H1 (cell line): Measurements from ENCODE around the gene NAGS. TPM values are rescaled to one million over a fixed set of nuclear protein-coding genes. Genes with fewer than 3 reads are reported as not detected.

Experiments used
- E2F6 ChIP-seq: IDR thresholded peaks from 2 replicates; pipeline ENCODE4 v1.6.1; 2012; ENCODE audit warnings: inconsistent platforms
- EP300 ChIP-seq, 2 experiments: IDR thresholded peaks; 1 replicate in 1 of 2; 2 replicates in 1 of 2; pipeline ENCODE4 v1.6.1; 2011 to 2012; ENCODE audit warnings: low read depth in 2 of 2, low read length in 2 of 2, mild to moderate bottlenecking in 2 of 2, borderline replicate concordance in 1 of 2, inconsistent platforms in 1 of 2, moderate library complexity in 1 of 2
- KDM1A ChIP-seq: fragments of 200-600, 300-600 bp; sonication (generic); IDR thresholded peaks from 2 replicates; pipeline ENCODE4 v1.7.1; 2016; ENCODE audit warnings: mild to moderate bottlenecking, low read length, borderline replicate concordance
- POLR2A ChIP-seq, 2 experiments: IDR thresholded peaks; 1 replicate in 1 of 2; 2 replicates in 1 of 2; pipeline ENCODE4 v1.6.1; 2011; ENCODE audit warnings: low read depth in 2 of 2, low read length in 2 of 2, mild to moderate bottlenecking in 2 of 2; ENCODE audit errors: control extremely low read depth in 1 of 2
- SP1 ChIP-seq: IDR thresholded peaks from 2 replicates; pipeline ENCODE4 v1.6.1; 2011; ENCODE audit warnings: low read depth, low read length
- SP4 ChIP-seq: IDR thresholded peaks from 2 replicates; pipeline ENCODE4 v1.6.1; 2012; ENCODE audit warnings: low read length, inconsistent platforms
- TBP ChIP-seq: IDR thresholded peaks from 2 replicates; pipeline ENCODE4 v1.6.1; 2011; ENCODE audit warnings: low read depth, low read length, improper control_type of control experiment
- TEAD4 ChIP-seq: IDR thresholded peaks from 2 replicates; pipeline ENCODE4 v1.6.1; 2012; ENCODE audit warnings: low read depth, low read length, inconsistent platforms, mixed read lengths
- polyA plus RNA-seq, 7 experiments: library from polyadenylated mRNA; depleted of rRNA in 3 of 7; stranded (reverse) in 5 of 7; unstranded in 2 of 7; fragments of >200 nt in 5 of 7; fragments of 200-250 nt in 2 of 7; gene quantifications; 1 replicate in 5 of 7; 2 replicates in 1 of 7; 4 replicates in 1 of 7; pipeline versions ENCODE4 v1.2.1 to v1.2.3, GENCODE V29; 2011 to 2013; ENCODE audit warnings: missing spikeins in 2 of 7, mixed read lengths in 2 of 7
- total RNA-seq: library from RNA; stranded (reverse); fragmentation: NEBNext Ultra II Directional; extraction: Animal tissue kit (Norgen Biotek cat#: 25700); gene quantifications from 2 replicates; pipeline ENCODE4 v1.2.1, GENCODE V29; 2021
- TF ChIP-seq, protein P1 (sequence below): IDR thresholded peaks from 2 replicates; pipeline ENCODE4 v1.6.1; 2011; ENCODE audit warnings: low read depth, mild to moderate bottlenecking, low read length; ENCODE audit not compliant: insufficient read depth

Gene NAGS
- total and polyA plus RNA-seq, 2 of the 8 experiments (the other 6 are each of a cell fraction or from before 2014, with no cell fraction given) = 4.0 to 5.1 TPM

DNA sequence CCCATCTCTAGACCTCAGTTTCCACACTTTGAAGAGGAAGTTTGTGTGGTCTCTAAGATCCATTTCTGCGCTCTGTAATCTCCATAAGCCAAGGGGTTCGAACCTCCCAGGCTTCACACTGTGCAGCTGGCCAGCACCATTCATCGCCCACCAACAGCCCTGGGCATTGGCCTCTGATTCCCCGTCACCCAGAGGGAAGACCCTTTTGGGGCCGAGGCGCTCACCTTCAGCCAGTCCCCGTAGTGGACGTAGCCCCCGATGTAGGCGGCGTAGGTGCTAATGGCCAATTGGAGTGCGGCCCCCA lies 9.7 kb downstream of the NAGS start (continued):
- TF ChIP-seq, protein P1, sequence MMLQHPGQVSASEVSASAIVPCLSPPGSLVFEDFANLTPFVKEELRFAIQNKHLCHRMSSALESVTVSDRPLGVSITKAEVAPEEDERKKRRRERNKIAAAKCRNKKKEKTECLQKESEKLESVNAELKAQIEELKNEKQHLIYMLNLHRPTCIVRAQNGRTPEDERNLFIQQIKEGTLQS = no peak
- no peak for TF ChIP-seq EP300 (IDR thresholded peaks at IDR 0.05; ENCODE audit: borderline replicate concordance in 1 of 2, low read depth in 2 of 2, low read length in 2 of 2)
- TF ChIP-seq TEAD4 = no peak
- TF ChIP-seq POLR2A (IDR thresholded peaks at IDR 0.05; ENCODE audit: control extremely low read depth in 1 of 2, low read depth in 2 of 2, low read length in 2 of 2) = no peak; a peak in 1 of 3 replicates
- TF ChIP-seq E2F6 = no peak
- TF ChIP-seq KDM1A = no peak
- TF ChIP-seq TBP = no peak
- TF ChIP-seq SP1 = no peak
- TF ChIP-seq SP4 = no peak
